Measurements from ENCODE around the gene UROC1. TPM values are rescaled to one million over a fixed set of nuclear protein-coding genes. Genes with fewer than 3 reads are reported as not detected.

UROC1 gene
- total RNA-seq, 1 experiment from 2014 or later: not detected

DNA sequence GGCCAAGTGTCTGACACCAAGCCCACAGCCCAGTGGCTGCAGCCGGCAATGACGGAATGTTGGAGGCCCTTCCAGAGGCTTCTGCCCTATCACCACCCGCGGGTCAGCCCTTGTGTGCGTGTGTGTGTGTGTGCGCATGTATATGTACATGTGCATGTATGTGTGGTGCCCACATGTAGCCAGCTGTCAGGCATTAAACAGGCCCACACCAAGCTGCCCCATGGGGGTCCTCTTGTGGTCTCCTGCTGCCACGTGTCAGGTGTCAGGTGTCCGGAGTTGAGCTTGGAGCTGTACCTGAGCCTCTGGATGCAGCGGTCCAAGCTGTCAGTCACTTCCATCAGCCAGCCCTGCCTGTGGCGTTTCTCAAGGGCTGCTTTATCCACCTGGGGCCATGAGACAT, 13.9 kb downstream of the UROC1 start:
- Histone ChIP-seq H3K4me3 (ENCODE audit: low read depth, low read length) (no peak overlapping the region), H3K9me3 (no peaks in the 10 kb centered on the region), H3K27me3 (replicated peaks; ENCODE audit: control insufficient read depth, insufficient read depth, low read length) (no peaks in the 10 kb centered on the region), H3K4me1 (peaks cover 5% of the 10 kb centered on the region; the same call in 1 of the 2 replicates), H3K36me3 (ENCODE audit: control insufficient read depth, insufficient read depth, low read length) (no peaks in the 10 kb centered on the region)
- Mint-ChIP-seq H3K27me3 (ENCODE audit: insufficient read depth, unreplicated experiment) (peaks cover 5% of the 10 kb centered on the region), H3K4me1 (ENCODE audit: low read depth, unreplicated experiment) (no peaks in the 10 kb centered on the region), H3K27ac (ENCODE audit: unreplicated experiment) (no peak overlapping the region), H3K4me3 (ENCODE audit: unreplicated experiment) (no peak overlapping the region), H3K9me3 (ENCODE audit: unreplicated experiment) (no peaks in the 10 kb centered on the region), H3K36me3 (ENCODE audit: insufficient read depth, unreplicated experiment) (no peaks in the 10 kb centered on the region)
- TF ChIP-seq, protein P1, sequence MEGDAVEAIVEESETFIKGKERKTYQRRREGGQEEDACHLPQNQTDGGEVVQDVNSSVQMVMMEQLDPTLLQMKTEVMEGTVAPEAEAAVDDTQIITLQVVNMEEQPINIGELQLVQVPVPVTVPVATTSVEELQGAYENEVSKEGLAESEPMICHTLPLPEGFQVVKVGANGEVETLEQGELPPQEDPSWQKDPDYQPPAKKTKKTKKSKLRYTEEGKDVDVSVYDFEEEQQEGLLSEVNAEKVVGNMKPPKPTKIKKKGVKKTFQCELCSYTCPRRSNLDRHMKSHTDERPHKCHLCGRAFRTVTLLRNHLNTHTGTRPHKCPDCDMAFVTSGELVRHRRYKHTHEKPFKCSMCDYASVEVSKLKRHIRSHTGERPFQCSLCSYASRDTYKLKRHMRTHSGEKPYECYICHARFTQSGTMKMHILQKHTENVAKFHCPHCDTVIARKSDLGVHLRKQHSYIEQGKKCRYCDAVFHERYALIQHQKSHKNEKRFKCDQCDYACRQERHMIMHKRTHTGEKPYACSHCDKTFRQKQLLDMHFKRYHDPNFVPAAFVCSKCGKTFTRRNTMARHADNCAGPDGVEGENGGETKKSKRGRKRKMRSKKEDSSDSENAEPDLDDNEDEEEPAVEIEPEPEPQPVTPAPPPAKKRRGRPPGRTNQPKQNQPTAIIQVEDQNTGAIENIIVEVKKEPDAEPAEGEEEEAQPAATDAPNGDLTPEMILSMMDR (IDR thresholded peaks at IDR 0.05; ENCODE audit: insufficient read depth in 1 of 2, low read depth in 1 of 2, low read length in 1 of 2, severe bottlenecking in 1 of 2, unreplicated experiment in 1 of 2): no peak
- BruUV-seq (replicated peaks): no TSS peak
- intact Hi-C loops (cut with micrococcal nuclease; ENCODE audit: unreplicated experiment): no loop called here
- CTCF ChIA-PET: no interaction called here
- no peak for DNase-seq
- POLR2A ChIA-PET: no interaction called here

DNA sequence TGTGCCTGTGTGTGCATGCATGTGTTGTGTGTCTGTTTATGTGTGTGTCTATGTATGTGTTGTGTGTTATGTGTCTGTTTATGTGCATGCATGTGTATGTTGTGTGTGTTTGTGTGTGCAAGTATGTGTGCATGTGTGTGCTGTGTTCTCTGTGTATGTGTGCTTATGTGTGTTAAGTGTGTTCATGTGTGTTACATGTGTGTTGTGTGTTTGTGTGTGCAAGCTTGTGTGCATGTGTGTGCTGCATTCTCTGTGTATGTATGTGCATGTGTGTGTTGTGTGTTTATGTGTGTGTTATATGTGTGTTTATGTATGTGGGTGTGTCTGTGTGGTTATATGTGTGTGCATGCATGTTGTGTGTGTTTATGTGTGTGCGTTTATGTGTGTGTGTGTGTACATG, 14.9 kb downstream of the UROC1 start:
- H3K4me3 Mint-ChIP-seq (ENCODE audit: unreplicated experiment): no peak overlapping the region
- H3K4me1 ChIP-seq: no peaks in the 10 kb centered on the region
- TF ChIP-seq, protein P1 (IDR thresholded peaks at IDR 0.05; ENCODE audit: insufficient read depth in 1 of 2, low read depth in 1 of 2, low read length in 1 of 2, severe bottlenecking in 1 of 2, unreplicated experiment in 1 of 2): no peak
- ChIA-PET POLR2A (no interaction called here), CTCF (no interaction called here)
- H3K36me3 ChIP-seq (ENCODE audit: control insufficient read depth, insufficient read depth, low read length): no peaks in the 10 kb centered on the region
- H3K36me3 Mint-ChIP-seq (ENCODE audit: insufficient read depth, unreplicated experiment): no peaks in the 10 kb centered on the region
- no peaks in the 10 kb centered on the region for H3K9me3 ChIP-seq
- no peak overlapping the region for H3K4me3 ChIP-seq (ENCODE audit: low read depth, low read length)
- no peak for DNase-seq
- H3K27ac Mint-ChIP-seq (ENCODE audit: unreplicated experiment): no peak overlapping the region
- H3K27me3 Mint-ChIP-seq (ENCODE audit: insufficient read depth, unreplicated experiment): peaks cover 5% of the 10 kb centered on the region
- H3K27me3 ChIP-seq (replicated peaks; ENCODE audit: control insufficient read depth, insufficient read depth, low read length): no peaks in the 10 kb centered on the region
- no peaks in the 10 kb centered on the region for H3K4me1 Mint-ChIP-seq (ENCODE audit: low read depth, unreplicated experiment)
- BruUV-seq (replicated peaks): no TSS peak
- H3K9me3 Mint-ChIP-seq (ENCODE audit: unreplicated experiment): no peaks in the 10 kb centered on the region
- intact Hi-C loops (cut with micrococcal nuclease; ENCODE audit: unreplicated experiment): no loop called here

DNA sequence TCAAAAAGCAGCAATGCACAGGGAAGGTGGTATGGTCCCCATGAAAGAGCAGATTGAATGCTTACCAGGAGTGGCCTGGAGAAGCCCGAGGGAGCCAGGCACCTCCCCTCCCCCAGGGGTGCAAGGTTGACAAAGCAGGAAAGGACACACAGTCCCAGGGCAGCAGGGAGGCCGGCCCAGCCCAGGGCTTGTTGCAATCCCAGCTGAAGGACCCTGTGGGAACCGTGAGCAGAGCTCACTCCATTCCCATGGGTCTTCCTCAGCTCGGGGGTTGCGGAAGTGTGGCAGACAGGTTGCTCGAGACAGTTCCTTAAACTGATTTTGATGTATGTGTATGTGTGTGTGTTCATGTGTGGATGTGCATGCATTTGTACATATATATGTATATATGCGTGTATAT, 15.8 kb downstream of the UROC1 start:
- no TSS peak for BruUV-seq (replicated peaks)
- intact Hi-C loops (cut with micrococcal nuclease; ENCODE audit: unreplicated experiment): no loop called here

More for the DNA sequence above, 15.8 kb downstream of the UROC1 start:
- Mint-ChIP-seq H3K4me3 (ENCODE audit: unreplicated experiment) (no peak overlapping the region), H3K27ac (ENCODE audit: unreplicated experiment) (no peak overlapping the region), H3K9me3 (ENCODE audit: unreplicated experiment) (no peaks in the 10 kb centered on the region), H3K36me3 (ENCODE audit: insufficient read depth, unreplicated experiment) (no peaks in the 10 kb centered on the region), H3K4me1 (ENCODE audit: low read depth, unreplicated experiment) (no peaks in the 10 kb centered on the region), H3K27me3 (ENCODE audit: insufficient read depth, unreplicated experiment) (peaks cover 5% of the 10 kb centered on the region)
- TF ChIP-seq, protein P1 (IDR thresholded peaks at IDR 0.05; ENCODE audit: insufficient read depth in 1 of 2, low read depth in 1 of 2, low read length in 1 of 2, severe bottlenecking in 1 of 2, unreplicated experiment in 1 of 2): no peak
- no peaks in the 10 kb centered on the region for H3K27me3 ChIP-seq (replicated peaks; ENCODE audit: control insufficient read depth, insufficient read depth, low read length)
- no peak for DNase-seq
- H3K36me3 ChIP-seq (ENCODE audit: control insufficient read depth, insufficient read depth, low read length): no peaks in the 10 kb centered on the region
- H3K4me1 ChIP-seq: no peaks in the 10 kb centered on the region
- ChIA-PET CTCF (no interaction called here), POLR2A (no interaction called here)
- no peak overlapping the region for H3K4me3 ChIP-seq (ENCODE audit: low read depth, low read length)
- no peaks in the 10 kb centered on the region for H3K9me3 ChIP-seq

Measured in Caco-2 (cell line).